ENCODE measurements around the gene POMT1. TPM values are rescaled to one million over a fixed set of nuclear protein-coding genes. Genes with fewer than 3 reads are reported as not detected.

The POMT1 gene
- total RNA-seq, 4 donors from 2014 or later = 14.3 to 43.1 (median 32.2) TPM

DNA sequence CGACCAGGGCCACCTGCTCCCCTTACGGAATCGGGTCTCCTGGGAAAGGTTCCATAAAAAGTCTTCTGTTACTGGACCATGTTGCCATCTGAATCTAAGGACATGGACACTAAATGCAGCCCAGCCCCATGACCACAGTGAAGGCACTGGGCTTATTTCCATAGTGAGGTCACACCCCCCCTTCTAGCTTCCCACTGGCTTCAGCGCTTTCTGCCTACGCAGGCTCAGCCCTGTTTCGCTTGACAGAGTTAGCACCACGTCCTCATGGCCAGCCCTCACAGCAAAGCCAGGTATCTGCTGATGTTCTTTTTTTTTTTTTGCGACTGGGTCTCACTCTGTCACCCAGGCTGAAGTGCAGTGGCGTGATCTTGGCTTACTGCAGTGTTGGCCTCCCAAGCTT, 14.2 kb downstream of the POMT1 start:
- no peak overlapping the region for H3K4me3 ChIP-seq
- TF ChIP-seq POLR2A (IDR thresholded peaks at IDR 0.05) = no peak
- TF ChIP-seq, protein P1, sequence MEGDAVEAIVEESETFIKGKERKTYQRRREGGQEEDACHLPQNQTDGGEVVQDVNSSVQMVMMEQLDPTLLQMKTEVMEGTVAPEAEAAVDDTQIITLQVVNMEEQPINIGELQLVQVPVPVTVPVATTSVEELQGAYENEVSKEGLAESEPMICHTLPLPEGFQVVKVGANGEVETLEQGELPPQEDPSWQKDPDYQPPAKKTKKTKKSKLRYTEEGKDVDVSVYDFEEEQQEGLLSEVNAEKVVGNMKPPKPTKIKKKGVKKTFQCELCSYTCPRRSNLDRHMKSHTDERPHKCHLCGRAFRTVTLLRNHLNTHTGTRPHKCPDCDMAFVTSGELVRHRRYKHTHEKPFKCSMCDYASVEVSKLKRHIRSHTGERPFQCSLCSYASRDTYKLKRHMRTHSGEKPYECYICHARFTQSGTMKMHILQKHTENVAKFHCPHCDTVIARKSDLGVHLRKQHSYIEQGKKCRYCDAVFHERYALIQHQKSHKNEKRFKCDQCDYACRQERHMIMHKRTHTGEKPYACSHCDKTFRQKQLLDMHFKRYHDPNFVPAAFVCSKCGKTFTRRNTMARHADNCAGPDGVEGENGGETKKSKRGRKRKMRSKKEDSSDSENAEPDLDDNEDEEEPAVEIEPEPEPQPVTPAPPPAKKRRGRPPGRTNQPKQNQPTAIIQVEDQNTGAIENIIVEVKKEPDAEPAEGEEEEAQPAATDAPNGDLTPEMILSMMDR (IDR thresholded peaks at IDR 0.05 in 4 of 5, conservative IDR thresholded peaks at IDR 0.05 in 1 of 5) = no peak
- peaks cover 0 to 66% of the 10 kb centered on the region in 2 donors for H3K36me3 ChIP-seq
- ATAC-seq (peak; percentile 45 to 68), DNase-seq (peak; percentile 53 to 71)
- H3K27me3 ChIP-seq = no peaks in the 10 kb centered on the region
- H3K9me3 ChIP-seq = no peaks in the 10 kb centered on the region
- H3K4me1 ChIP-seq = peaks cover 21 to 31% of the 10 kb centered on the region in 2 donors
- in situ Hi-C loops (cut with MboI; ENCODE audit: low sequenced_read_pairs in 4 of 4) (no loop called here), intact Hi-C loops (cut with DNase I; ENCODE audit: low total_unique reads) (no loop called here)
- H3K27ac ChIP-seq = peak overlapping the region; percentile 78 to 89 (median 82)

DNA sequence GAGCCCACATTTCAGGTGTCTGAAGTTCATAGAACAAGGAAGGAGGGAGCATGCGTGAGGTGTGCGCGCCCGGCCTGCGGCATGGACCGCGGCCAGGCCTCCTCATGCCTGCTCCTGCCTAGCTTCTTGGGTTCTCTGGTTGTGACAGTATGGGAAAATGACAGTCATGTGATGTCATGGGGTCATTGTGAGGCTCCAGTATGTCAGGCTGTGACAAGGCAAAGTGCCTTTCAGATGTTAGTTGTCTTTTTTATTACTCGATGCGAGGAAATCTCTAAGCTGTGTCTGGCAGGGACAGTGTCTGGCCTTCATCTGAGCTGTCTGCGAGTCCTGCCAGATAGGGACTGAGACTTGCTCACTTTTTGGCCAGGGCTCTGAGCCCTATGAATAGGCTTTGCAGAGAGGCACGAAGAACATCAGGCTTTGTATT, 15.1 kb downstream of the POMT1 start:
- no peak for TF ChIP-seq POLR2A (IDR thresholded peaks at IDR 0.05)
- TF ChIP-seq, protein P1 (IDR thresholded peaks at IDR 0.05 in 4 of 5, conservative IDR thresholded peaks at IDR 0.05 in 1 of 5) = no peak
- in situ Hi-C loops (cut with MboI; ENCODE audit: low sequenced_read_pairs in 4 of 4) (no loop called here), intact Hi-C loops (cut with DNase I; ENCODE audit: low total_unique reads) (no loop called here)
- peak; percentile 44 to 76 for DNase-seq
- ATAC-seq = peak; percentile 83
- peaks cover 21 to 31% of the 10 kb centered on the region in 2 donors for H3K4me1 ChIP-seq
- no peaks in the 10 kb centered on the region for H3K27me3 ChIP-seq
- peak overlapping the region; percentile 78 to 89 (median 82) for H3K27ac ChIP-seq
- H3K9me3 ChIP-seq = no peaks in the 10 kb centered on the region
- no peak overlapping the region for H3K4me3 ChIP-seq
- peaks cover 0 to 69% of the 10 kb centered on the region in 2 donors for H3K36me3 ChIP-seq

DNA sequence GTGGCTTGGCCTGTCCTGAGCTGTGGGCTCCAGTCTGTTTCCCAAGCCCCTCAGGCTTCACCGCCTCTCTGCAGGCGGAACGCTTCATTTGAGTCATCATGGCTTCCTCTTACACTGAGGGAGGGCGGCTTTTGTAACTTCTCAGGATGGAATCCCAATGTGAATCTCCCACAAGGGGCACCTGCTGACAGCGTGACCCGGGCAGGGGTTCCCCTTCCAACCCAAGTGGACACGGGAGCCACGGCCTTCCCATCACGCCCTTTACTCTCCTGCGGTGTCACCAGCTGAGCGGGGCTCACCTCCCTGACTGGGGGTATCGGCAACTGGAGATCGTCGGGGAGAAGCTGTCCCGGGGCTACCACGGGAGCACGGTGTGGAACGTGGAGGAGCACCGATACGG, 15.8 kb downstream of the POMT1 start:
- DNase-seq (no peak), ATAC-seq (no peak)
- no peaks in the 10 kb centered on the region for H3K9me3 ChIP-seq
- H3K27ac ChIP-seq = peak overlapping the region; percentile 78 to 89 (median 82)
- no peak for TF ChIP-seq POLR2A (IDR thresholded peaks at IDR 0.05)
- TF ChIP-seq, protein P1 (IDR thresholded peaks at IDR 0.05 in 4 of 5, conservative IDR thresholded peaks at IDR 0.05 in 1 of 5) = no peak
- no peak overlapping the region for H3K4me3 ChIP-seq
- intact Hi-C loops (cut with DNase I; ENCODE audit: low total_unique reads) (no loop called here), in situ Hi-C loops (cut with MboI; ENCODE audit: low sequenced_read_pairs in 4 of 4) (no loop called here)
- peaks cover 0 to 70% of the 10 kb centered on the region in 2 donors for H3K36me3 ChIP-seq
- peaks cover 21 to 31% of the 10 kb centered on the region in 2 donors for H3K4me1 ChIP-seq
- no peaks in the 10 kb centered on the region for H3K27me3 ChIP-seq

DNA sequence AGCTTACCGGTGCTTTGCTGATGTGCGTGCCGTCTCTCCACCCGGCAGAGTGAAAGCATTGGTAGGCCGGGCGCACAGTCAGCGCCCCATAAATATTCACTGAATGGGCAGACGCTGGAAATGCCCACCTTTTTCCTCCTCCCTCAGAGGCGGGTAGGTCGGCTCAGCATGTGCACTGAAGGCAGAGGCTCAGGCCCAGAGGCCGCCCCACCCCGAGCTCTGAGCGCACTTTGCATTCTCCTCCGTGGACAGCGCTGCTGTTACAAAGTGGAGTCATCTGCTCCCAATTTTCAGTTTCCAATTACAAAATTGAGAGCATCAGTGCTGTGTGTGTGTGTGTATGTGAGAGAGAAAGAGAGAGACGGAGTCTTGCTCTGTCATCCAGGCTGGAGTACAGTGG, 17.8 kb downstream of the POMT1 start:
- H3K4me3 ChIP-seq = no peak overlapping the region
- no peak for ATAC-seq
- no peak for DNase-seq
- no peak overlapping the region for H3K27ac ChIP-seq
- peaks cover 0 to 81% of the 10 kb centered on the region in 2 donors for H3K36me3 ChIP-seq
- H3K4me1 ChIP-seq = peaks cover 20 to 21% of the 10 kb centered on the region in 2 donors
- TF ChIP-seq, protein P1 (IDR thresholded peaks at IDR 0.05 in 4 of 5, conservative IDR thresholded peaks at IDR 0.05 in 1 of 5) = no peak
- no peak for TF ChIP-seq POLR2A (IDR thresholded peaks at IDR 0.05)
- intact Hi-C loops (cut with DNase I; ENCODE audit: low total_unique reads) (no loop called here), in situ Hi-C loops (cut with MboI; ENCODE audit: low sequenced_read_pairs in 4 of 4) (no loop called here)
- H3K27me3 ChIP-seq = no peaks in the 10 kb centered on the region
- H3K9me3 ChIP-seq = no peaks in the 10 kb centered on the region

DNA sequence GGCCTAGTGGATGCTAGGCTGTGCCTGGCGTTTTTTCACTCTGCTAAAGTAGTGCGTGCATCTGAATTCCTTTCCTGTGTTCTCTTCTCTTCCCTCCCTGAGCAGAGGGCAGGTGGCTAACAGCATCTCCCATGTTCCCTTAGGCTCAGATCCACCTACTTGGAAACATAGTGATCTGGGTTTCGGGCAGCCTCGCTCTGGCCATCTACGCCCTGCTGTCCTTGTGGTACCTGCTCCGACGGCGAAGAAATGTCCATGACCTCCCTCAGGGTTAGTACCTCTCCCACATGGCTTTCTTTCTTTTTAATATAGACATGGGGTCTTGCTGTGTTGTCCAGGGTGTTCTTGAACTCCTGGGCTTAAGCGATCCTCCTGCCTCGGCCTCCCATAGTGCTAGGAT, 18.5 kb downstream of the POMT1 start:
- H3K4me1 ChIP-seq = peaks cover 20 to 21% of the 10 kb centered on the region in 2 donors
- H3K36me3 ChIP-seq = peaks cover 0 to 84% of the 10 kb centered on the region in 2 donors

More for the DNA sequence above, 18.5 kb downstream of the POMT1 start:
- ATAC-seq (no peak), DNase-seq (no peak)
- H3K4me3 ChIP-seq = no peak overlapping the region
- no peaks in the 10 kb centered on the region for H3K9me3 ChIP-seq
- H3K27ac ChIP-seq = no peak overlapping the region
- intact Hi-C loops (cut with DNase I; ENCODE audit: low total_unique reads) = no loop called here
- TF ChIP-seq, protein P1 (IDR thresholded peaks at IDR 0.05 in 4 of 5, conservative IDR thresholded peaks at IDR 0.05 in 1 of 5) = no peak
- TF ChIP-seq POLR2A (IDR thresholded peaks at IDR 0.05) = no peak
- no peaks in the 10 kb centered on the region for H3K27me3 ChIP-seq
- in situ Hi-C loops (cut with MboI; ENCODE audit: low sequenced_read_pairs in 4 of 4) = no loop called here
